NCI-H2196 (cell line): Measurements from ENCODE around the gene MAU2.
"Not testable (repeated sequence)": the region's sequence is repeated elsewhere in the genome, so short reads cannot be mapped to it uniquely, and the experiment has no call there.

Experiments
- DNase-seq: peaks from one replicate; lab custom pipeline; 2025; ENCODE audit not compliant: unreplicated experiment; lab: John Stamatoyannopoulos, UW

MAU2 gene

DNA sequence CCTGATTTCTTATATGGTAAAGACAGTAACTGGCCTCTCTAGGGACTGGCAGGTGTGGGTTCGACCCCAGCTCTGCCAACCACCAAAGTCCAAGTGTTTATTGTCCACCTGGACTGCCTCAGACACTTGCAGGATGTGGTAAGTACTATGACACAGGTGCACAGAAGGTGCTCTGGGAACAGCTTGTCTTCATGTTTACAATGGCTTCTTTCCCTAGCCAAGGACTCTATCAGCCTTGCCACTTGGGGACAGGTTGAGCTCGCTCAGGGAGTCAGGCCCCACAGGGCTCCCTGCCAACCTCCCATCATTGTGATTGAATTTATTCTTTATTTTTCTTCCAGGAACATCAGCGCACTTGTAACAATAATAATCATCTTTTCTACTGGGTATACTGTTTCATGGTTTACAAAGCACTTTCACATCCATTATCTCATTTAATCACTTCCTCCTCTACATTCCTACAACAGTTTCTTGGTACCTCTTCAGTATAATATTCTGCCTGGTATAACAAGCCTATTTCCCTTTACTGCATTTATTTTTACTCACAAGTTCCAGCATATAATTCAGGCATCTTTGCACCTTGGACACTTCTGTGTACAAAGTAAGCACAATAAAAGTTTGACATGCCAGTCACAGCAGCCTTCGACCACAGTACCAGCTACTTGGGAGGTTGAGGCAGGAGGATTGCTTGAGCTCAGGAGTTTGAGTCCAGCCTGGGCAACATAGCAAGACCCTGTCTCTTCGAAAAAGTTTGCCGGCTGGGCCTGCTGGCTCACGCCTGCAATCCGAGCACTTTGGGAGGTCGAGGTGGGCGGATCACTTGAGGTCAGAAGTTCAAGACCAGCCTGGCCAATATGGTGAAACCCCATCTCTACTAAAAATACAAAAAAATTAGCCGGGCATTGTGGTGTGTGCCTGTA, 60.6 kb downstream of the MAU2 start:
- DNase-seq: peak; percentile 59

- DNase-seq: no peak
These were observed 61.5 kb downstream of the MAU2 start for GRCh38 chr19:19382118-19382517.

GRCh38 chr19:19384486-19384885, 63.9 kb downstream of the MAU2 start:
- no peak for DNase-seq

DNA sequence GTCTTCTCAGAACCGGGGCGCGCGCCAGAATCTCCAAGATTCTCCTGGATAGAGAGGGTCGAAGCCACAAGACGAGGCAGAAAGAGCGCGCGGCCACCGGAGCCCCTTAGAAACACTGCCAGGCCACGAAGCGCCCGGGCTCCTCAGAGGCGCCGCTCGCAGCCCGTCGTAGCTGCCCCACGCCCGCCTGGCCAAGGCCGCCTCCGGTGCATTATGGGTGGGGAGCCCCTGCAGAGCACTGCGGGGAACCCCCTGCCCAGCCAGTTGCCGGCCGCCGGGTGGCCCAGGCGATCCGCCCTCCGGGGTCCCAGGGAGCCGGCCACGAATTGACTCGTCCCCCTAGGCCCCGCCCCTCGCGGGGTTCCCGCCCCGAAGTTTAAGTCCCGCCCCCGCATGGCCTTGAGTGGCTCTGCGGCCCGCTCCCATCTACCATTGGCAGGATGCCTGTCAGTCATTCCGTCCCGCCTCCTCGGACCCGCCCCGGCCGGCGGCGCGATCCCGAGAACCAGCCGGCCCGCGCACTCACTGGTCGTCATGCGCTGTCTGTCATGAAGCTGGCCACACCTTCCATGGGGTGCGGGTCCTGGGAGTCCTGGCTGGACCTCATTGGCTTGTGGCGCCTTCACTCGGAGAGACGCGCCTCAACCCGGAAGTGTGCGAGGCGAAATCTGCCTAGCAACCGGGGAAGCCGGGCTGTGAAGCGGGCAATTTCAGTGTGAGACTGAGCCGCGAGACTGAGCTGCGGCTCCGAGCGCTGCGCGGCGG, 64.7 kb downstream of the MAU2 start:
- peak; percentile 99 for DNase-seq

GRCh38 chr19:19385896-19386869, 65.6 kb downstream of the MAU2 start:
- DNase-seq: no peak

- no peak for DNase-seq
These were observed 66.5 kb downstream of the MAU2 start for GRCh38 chr19:19387108-19387507.

DNA sequence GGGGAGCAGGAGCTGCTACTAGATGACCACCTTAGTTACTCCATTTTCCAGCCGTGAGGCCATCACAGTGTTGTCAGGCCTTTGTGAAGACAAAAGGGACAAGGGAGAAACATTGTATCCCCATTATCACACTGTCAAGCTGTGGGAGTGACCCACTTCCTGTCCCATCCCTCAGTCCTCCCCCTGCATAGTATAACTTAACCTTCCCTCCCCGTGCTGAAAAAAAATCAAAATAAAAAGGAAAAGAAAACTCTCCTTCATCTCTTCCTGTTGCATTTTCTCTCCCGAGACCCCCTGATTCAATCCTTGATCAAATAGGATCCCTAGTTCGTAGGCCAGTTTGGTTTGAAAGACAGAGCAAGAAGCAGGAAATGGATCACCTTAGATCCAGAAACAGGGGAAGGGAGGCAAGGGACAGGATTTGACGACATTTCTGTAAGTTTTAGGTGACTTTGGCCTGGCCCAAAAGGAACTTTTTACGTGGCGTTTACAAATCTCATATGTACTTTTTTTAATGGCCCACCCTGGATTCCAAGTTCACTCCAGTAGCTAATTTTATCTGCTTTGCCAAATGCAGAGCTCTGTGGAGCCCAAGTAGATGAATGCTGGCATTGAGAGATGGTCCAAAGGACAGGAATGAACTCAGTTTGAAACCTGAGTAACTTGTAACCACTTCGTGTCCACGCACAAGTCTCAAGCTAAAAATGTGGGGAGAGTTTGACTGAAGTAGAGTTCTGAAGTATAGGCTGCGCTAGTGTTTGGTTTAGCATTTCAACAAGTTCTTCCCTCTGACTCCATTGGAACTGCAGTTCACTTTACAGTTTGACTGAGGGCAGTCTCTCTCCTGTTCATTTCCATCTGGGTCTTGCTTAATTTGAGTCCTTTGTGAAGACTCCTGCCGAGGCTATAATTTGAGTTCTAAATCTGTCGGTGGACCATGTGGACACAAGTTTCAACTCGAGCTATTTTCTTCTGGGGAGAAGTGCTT, 68.2 kb downstream of the MAU2 start:
- no peak for DNase-seq

DNA sequence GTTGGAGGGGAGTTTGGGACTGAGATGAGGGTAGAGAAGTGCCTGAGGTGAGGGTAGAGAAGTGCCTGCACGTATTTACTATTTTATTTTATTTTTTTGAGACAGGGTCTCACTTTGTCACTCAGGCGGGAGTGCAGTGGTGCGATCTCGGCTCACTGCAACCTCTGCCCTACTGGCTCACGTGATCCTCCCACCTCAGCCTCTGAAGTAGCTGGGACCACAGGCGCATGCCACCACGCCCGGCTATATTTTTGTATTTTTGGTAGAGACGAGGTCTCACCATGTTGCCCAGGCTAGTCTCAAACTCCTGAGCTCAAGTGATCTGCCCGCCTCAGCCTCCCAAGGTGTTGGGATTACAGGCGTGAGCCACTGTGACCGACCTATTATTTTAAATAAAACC, 69.1 kb downstream of the MAU2 start:
- not testable (repeated sequence) for DNase-seq

DNA sequence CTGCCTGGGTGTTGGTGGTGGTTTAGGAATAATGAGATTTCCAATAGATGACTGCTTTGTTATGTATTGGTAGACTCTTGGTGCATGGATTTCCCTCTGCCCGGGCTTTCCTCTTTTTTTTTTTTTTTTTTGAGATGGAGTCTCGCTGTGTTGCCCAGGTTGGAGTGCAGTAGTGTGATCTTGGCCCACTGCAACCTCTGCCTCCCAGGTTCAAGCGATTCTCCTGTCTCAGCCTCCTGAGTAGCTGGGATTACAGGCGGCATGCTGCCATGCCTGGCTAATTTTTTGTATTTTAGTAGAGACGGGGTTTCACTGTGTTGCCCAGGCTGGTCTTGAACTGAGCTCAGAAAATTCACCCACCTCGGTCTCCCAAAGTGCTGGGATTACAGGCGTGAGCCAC, 73.7 kb downstream of the MAU2 start:
- not testable (repeated sequence) for DNase-seq

DNA sequence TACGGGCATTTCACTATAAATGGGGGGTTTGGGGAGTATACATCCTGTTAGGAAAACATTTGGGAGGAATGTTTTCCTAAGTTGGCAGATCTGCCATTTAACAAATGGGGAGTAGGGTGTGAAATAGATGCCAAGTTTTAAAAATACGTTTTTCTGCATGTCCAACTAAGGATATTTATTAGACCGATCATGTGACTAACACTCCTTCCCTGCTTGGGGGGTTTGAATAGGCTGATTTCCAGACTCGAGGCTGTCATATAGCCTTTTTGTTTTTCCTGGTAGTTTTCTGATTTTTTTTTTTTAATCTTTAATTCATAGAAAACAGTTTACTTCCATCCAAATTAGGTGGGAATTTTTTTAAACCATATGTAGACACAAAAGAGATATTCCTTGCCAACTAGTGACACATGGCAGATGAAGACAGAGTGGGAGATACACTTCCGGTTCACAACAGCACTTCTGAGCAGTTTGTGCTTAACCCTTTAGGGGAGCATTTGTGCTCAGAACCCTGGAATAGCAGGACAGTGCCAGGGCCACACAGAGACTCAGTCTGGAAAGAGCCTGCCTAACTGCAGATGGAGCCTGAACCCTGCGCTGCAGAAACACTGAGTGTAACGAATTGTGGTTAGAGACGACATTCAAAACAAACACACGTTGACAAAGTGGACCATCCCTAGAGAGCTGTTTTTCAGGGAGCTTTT, 79.3 kb downstream of the MAU2 start:
- DNase-seq: no peak

- DNase-seq: no peak
These were observed 82.2 kb downstream of the MAU2 start for GRCh38 chr19:19402656-19403372.

- peak; percentile 26 for DNase-seq
These were observed 82.8 kb downstream of the MAU2 start for GRCh38 chr19:19403373-19403901.

DNA sequence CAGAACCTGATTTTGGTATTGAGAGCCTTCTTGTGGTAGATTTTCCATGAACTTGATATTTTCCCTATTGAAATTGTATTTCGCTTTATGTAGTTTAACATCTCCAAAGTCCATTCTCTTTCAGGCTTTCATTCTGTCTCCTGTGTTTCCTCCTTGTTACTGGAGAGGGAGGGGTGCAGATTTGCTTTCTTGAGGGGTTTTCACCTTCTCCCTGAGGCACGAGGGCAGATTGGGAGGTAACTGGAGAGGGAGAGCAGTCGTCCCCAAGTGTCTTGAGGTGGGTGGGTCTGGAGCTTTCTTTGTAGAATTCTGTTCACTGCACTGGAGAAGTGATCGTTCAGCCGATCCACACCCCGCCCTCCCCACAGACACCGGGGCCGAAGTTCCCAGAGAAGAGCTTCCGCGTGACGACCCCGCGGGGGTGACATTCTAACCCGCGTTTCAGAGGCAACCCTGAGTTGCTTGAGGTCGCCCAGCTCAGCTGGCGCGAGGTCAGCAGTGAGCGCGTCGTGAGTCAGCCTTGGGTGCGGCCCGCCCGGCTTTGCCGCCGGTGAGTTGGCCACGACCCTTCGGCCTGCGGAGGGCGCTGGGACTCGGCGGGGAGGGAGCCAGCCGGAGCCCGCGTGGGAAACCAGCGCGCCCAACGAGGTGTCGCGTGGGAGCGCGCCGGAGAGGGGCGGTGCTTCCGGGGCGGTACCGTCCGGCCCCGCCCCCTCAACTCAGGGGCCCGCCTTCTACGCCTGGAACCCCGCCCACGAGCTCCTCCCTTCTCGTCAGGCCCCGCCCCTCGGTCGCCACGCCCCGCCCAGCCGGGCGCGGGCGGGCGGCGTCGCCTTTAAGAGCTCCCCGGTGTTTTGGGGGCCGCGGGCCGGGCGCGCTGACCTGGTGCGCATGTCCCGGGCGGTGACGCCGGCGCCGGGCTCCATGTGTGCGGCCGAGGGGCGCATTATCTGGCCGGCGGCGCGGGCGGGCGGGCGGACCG, 84.5 kb downstream of the MAU2 start, which contains the start of gene GATAD2A:
TSS of gene GATAD2A (plus strand) at position 797 of the 982 bp plus-strand sequence. CDS start 59,671 bp downstream, outside the sequence.
- DNase-seq: peak; percentile 91

GRCh38 chr19:19405971-19406877, 85.6 kb downstream of the MAU2 start:
- peak; percentile 37 for DNase-seq

- no peak for DNase-seq
These were observed 86.4 kb downstream of the MAU2 start for GRCh38 chr19:19406878-19407632.
